LNCAP (cell line): ENCODE measurements around the gene RNF151.

ENCODE experiments used
- CTCF ChIP-seq: fragments of 450-650 bp; IDR thresholded peaks from 2 replicates; pipeline ENCODE4 v1.5.1; 2017; ENCODE audit warnings: mild to moderate bottlenecking

RNF151 gene

GRCh38 chr16:1983544-1984346 lies 17.1 kb downstream of the RNF151 start, which contains the start of gene GFER:
TSS of gene GFER (plus strand) at chr16:1984193. CDS start at chr16:1984219, 26 bp downstream.
- peak; percentile 52 for TF ChIP-seq CTCF

- no peak for TF ChIP-seq CTCF
Observed at GRCh38 chr16:1984347-1985225, 17.9 kb downstream of the RNF151 start.

GRCh38 chr16:1985466-1986150 lies 19.0 kb downstream of the RNF151 start:
- no peak for TF ChIP-seq CTCF

GRCh38 chr16:1987198-1987597 lies 20.5 kb downstream of the RNF151 start:
- no peak for TF ChIP-seq CTCF

- TF ChIP-seq CTCF, result no peak
Observed at GRCh38 chr16:1989209-1990100, 22.8 kb downstream of the RNF151 start, which contains the start of gene SYNGR3. TSS of gene SYNGR3 (plus strand) at chr16:1989970. CDS start at chr16:1990103, 133 bp downstream.

GRCh38 chr16:1990101-1990350 lies 23.4 kb downstream of the RNF151 start:
- TF ChIP-seq CTCF, result no peak
